ENCODE data around the gene NPM3. TPM values are rescaled to one million over a fixed set of nuclear protein-coding genes. Genes with fewer than 3 reads are reported as not detected.

The NPM3 gene
- total RNA-seq, 4 donors from 2014 or later, result 17.5 to 47.7 (median 30.1) TPM

- Histone ChIP-seq H3K9me3 (no peaks in the 10 kb centered on the region), H3K4me1 (peaks cover 0 to 37% (median 15%) of the 10 kb centered on the region in 4 donors), H3K36me3 (no peaks in the 10 kb centered on the region), H3K27me3 (no peaks in the 10 kb centered on the region), H3K4me3 (peak overlapping the region; percentile 25 to 56 (median 47)), H3K27ac (peak overlapping the region; percentile 51 to 83 (median 70))
- peak; percentile 37 to 39 for DNase-seq (ENCODE audit: low spot score in 2 of 2)
- TF ChIP-seq EP300 (IDR thresholded peaks at IDR 0.05) (no peak), POLR2A (IDR thresholded peaks at IDR 0.05) (no peak)
- TF ChIP-seq, protein P1, sequence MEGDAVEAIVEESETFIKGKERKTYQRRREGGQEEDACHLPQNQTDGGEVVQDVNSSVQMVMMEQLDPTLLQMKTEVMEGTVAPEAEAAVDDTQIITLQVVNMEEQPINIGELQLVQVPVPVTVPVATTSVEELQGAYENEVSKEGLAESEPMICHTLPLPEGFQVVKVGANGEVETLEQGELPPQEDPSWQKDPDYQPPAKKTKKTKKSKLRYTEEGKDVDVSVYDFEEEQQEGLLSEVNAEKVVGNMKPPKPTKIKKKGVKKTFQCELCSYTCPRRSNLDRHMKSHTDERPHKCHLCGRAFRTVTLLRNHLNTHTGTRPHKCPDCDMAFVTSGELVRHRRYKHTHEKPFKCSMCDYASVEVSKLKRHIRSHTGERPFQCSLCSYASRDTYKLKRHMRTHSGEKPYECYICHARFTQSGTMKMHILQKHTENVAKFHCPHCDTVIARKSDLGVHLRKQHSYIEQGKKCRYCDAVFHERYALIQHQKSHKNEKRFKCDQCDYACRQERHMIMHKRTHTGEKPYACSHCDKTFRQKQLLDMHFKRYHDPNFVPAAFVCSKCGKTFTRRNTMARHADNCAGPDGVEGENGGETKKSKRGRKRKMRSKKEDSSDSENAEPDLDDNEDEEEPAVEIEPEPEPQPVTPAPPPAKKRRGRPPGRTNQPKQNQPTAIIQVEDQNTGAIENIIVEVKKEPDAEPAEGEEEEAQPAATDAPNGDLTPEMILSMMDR (IDR thresholded peaks at IDR 0.05), result no peak
- WGBS, 2 donors, result 11 to 15% methylated on average over 20 to 21 of the region's 31 CpGs
Observed at GRCh38 chr10:101829561-101830315, 46.5 kb upstream of the NPM3 start.

DNA sequence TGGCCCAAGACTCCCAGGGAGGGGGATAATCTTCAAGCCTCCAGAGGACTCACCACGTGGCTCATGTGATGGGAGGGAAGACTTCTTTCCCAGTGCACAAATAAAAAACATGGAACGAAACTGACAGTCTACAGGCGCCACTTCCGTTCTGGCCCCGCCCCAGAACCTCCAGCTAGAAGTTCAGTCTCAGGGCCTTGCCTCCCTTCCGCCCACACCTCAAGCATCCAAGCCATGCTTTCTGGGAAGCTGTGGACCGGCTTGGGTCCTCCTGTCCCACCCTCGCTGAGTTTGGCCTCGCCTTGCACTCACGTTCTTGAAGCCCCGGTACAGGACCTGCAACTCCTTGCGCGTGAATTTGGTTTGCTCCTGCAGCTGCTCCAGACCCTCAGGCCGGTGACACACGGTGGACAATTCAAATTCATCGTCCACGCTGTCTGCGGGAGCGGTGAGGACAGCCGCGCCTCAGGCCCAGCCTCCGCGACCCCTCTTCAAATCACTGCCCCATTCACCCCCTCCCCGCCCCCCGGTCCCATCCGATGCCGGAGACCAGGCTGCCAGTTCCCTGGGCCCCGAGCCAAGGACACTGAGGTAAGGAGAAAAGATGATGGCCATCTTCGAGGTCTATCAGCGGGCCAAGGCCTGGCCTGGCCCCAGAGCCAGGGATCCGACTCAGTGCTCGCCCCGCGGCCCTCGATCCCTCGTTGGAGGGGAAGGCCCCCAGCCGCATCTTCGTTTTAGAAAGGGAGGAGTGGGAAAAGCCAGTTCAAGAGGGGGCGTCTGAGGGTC, 45.7 kb upstream of the NPM3 start:
- H3K4me3 ChIP-seq, result peak overlapping the region; percentile 10 to 56 (median 22)
- H3K27me3 ChIP-seq, result no peaks in the 10 kb centered on the region
- H3K4me1 ChIP-seq, result peaks cover 0 to 34% (median 15%) of the 10 kb centered on the region in 4 donors
- no peaks in the 10 kb centered on the region for H3K9me3 ChIP-seq
- H3K27ac ChIP-seq, result peak overlapping the region in 3 of 4 donors; percentile 51 to 83 (median 82)
- H3K36me3 ChIP-seq, result no peaks in the 10 kb centered on the region
- 52 to 55% methylated on average over 31 to 33 of the region's 39 CpGs for WGBS, 2 donors
- TF ChIP-seq POLR2A (IDR thresholded peaks at IDR 0.05) (no peak), EP300 (IDR thresholded peaks at IDR 0.05) (no peak)
- TF ChIP-seq, protein P1 (IDR thresholded peaks at IDR 0.05), result no peak
- no peak for DNase-seq (ENCODE audit: low spot score in 2 of 2)

DNA sequence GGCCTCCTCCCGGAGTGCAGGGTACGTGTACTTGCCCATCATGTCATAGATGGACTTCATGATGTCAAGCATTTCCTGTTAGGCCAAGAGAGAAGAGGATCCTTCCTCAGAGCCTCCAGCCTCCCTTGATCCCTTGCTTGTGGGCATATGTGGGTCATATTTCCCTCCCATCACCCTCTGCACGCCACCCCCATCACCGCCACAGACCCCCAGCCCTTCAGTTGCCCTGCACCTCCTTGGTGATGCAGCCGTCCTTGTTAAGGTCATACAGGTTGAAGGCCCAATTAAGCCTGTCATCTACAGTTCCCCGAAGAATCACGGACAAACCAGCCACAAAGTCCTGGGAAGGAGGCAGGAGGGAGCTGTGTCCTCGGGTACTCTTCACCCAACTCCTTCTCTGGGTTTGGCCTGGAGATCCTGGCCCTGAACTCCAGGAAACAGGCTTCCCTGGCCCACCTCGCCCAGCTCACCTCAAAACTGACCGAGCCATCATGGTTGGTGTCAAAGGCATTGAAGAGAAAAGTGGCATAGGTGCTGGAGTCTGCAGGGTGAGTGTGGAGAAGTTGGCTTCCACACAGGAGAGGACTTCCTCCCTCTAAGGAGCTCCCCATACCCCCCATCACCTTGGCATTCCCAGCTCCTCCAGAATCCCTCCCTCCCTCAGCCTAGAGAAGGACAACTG, 44.8 kb upstream of the NPM3 start:
- WGBS, 2 donors, result 93% methylated on average over 10 of the region's 10 CpGs
- Histone ChIP-seq H3K27ac (no peak overlapping the region), H3K4me3 (no peak overlapping the region), H3K4me1 (peaks cover 0 to 34% (median 15%) of the 10 kb centered on the region in 4 donors), H3K27me3 (no peaks in the 10 kb centered on the region), H3K36me3 (no peaks in the 10 kb centered on the region), H3K9me3 (no peaks in the 10 kb centered on the region)
- TF ChIP-seq EP300 (IDR thresholded peaks at IDR 0.05) (no peak), POLR2A (IDR thresholded peaks at IDR 0.05) (no peak)
- TF ChIP-seq, protein P1 (IDR thresholded peaks at IDR 0.05), result no peak
- no peak for DNase-seq (ENCODE audit: low spot score in 2 of 2)

GRCh38 chr10:101826852-101827434, 43.7 kb upstream of the NPM3 start:
- TF ChIP-seq, protein P1 (IDR thresholded peaks at IDR 0.05), result no peak
- no peak for TF ChIP-seq EP300 (IDR thresholded peaks at IDR 0.05)
- no peak for DNase-seq (ENCODE audit: low spot score in 2 of 2)

More at GRCh38 chr10:101826852-101827434, 43.7 kb upstream of the NPM3 start:
- no peak overlapping the region for H3K27ac ChIP-seq
- no peak overlapping the region for H3K4me3 ChIP-seq
- 86 to 92% methylated on average over 5 of the region's 5 CpGs for WGBS, 2 donors
- no peaks in the 10 kb centered on the region for H3K36me3 ChIP-seq
- no peaks in the 10 kb centered on the region for H3K27me3 ChIP-seq
- no peaks in the 10 kb centered on the region for H3K9me3 ChIP-seq
- H3K4me1 ChIP-seq, result peaks cover 0 to 34% (median 15%) of the 10 kb centered on the region in 4 donors
